Neuronal stem cell (in vitro differentiated cells): ENCODE data around the gene DNAAF2.

Experiments used
- DNase-seq: peaks from one replicate; pipeline ENCODE4 v3.0.0-alpha.2; 2013; ENCODE audit warnings: low spot score
- H2AFZ ChIP-seq: one replicate; pipeline ENCODE4 v1.6.1; 2013; ENCODE audit warnings: mild to moderate bottlenecking, low read length, inconsistent platforms
- H2AK5ac ChIP-seq: 2 replicates; pipeline ENCODE4 v1.6.1; 2013; ENCODE audit warnings: low read depth, mild to moderate bottlenecking, inconsistent platforms, low read length, moderate library complexity, mixed read lengths
- H2BK120ac ChIP-seq: 2 replicates; pipeline ENCODE4 v1.6.1; 2013; ENCODE audit warnings: low read depth, mild to moderate bottlenecking, inconsistent platforms, low read length, moderate library complexity, mixed read lengths
- H2BK12ac ChIP-seq: one replicate; pipeline ENCODE4 v1.6.1; 2013; ENCODE audit warnings: low read length, inconsistent platforms
- H2BK15ac ChIP-seq: 2 replicates; pipeline ENCODE4 v1.6.1; 2013; ENCODE audit warnings: mild to moderate bottlenecking, low read length, inconsistent platforms, mixed read lengths
- H2BK5ac ChIP-seq: one replicate; pipeline ENCODE4 v1.6.1; 2013; ENCODE audit warnings: inconsistent platforms, mild to moderate bottlenecking, low read length, moderate library complexity
- H3K14ac ChIP-seq: one replicate; pipeline ENCODE4 v1.6.1; 2013; ENCODE audit warnings: low read length, inconsistent platforms
- H3K18ac ChIP-seq: 2 replicates; pipeline ENCODE4 v1.6.1; 2013; ENCODE audit warnings: low read length, inconsistent platforms
- H3K23ac ChIP-seq: 2 replicates; pipeline ENCODE4 v1.6.1; 2013; ENCODE audit warnings: low read depth, mild to moderate bottlenecking, mixed read lengths, low read length, inconsistent platforms; ENCODE audit not compliant: poor library complexity
- H3K27ac ChIP-seq: replicated peaks from 3 replicates; pipeline ENCODE4 v1.5.1; 2013; ENCODE audit warnings: low read length, inconsistent platforms
- H3K27me3 ChIP-seq, 3 experiments: 2 replicates each; pipeline ENCODE4 v1.6.1; 2013; ENCODE audit warnings: low read length in 3 of 3, mild to moderate bottlenecking in 2 of 3, inconsistent platforms in 1 of 3, low read depth in 1 of 3, mixed read lengths in 1 of 3, moderate library complexity in 1 of 3; ENCODE audit not compliant: control insufficient read depth in 3 of 3, insufficient read depth in 3 of 3
- H3K36me3 ChIP-seq, 2 donors: replicated peaks in 1 of 2; 2 replicates each; pipeline ENCODE4 v1.6.1; 2013; ENCODE audit warnings: low read length in 2 of 2; ENCODE audit not compliant: control insufficient read depth in 2 of 2, insufficient read depth in 2 of 2
- H3K4ac ChIP-seq: 2 replicates; pipeline ENCODE4 v1.6.1; 2013; ENCODE audit warnings: inconsistent platforms, mild to moderate bottlenecking, low read length, moderate library complexity
- H3K4me1 ChIP-seq, 2 donors: 1 replicate in 1 of 2; 2 replicates in 1 of 2; pipeline ENCODE4 v1.6.1; 2013; ENCODE audit warnings: low read length in 2 of 2, low read depth in 1 of 2; ENCODE audit not compliant: control insufficient read depth in 2 of 2, insufficient read depth in 1 of 2
- H3K4me2 ChIP-seq: one replicate; pipeline ENCODE4 v1.6.1; 2013; ENCODE audit warnings: mild to moderate bottlenecking, low read length, inconsistent platforms; ENCODE audit not compliant: insufficient read depth, poor library complexity, severe bottlenecking
- H3K4me3 ChIP-seq, 2 donors: 2 replicates each; pipeline ENCODE4 v1.5.1; 2013; ENCODE audit warnings: low read length in 2 of 2, mild to moderate bottlenecking in 2 of 2, inconsistent platforms in 1 of 2, moderate library complexity in 1 of 2
- H3K79me1 ChIP-seq: one replicate; pipeline ENCODE4 v1.6.1; 2013; ENCODE audit warnings: low read depth, mild to moderate bottlenecking, inconsistent platforms, low read length, moderate library complexity
- H3K9ac ChIP-seq: one replicate; pipeline ENCODE4 v1.6.1; 2013; ENCODE audit warnings: mild to moderate bottlenecking, low read depth, low read length, inconsistent platforms; ENCODE audit not compliant: poor library complexity
- H3K9me3 ChIP-seq, 2 donors: replicated peaks in 1 of 2; 2 replicates each; pipeline versions ENCODE3 to v1.6.1; 2013; ENCODE audit warnings: low read length in 2 of 2, mild to moderate bottlenecking in 2 of 2, inconsistent platforms in 1 of 2, low read depth in 1 of 2, mixed read lengths in 1 of 2, moderate library complexity in 1 of 2; ENCODE audit not compliant: control insufficient read depth in 2 of 2, insufficient read depth in 1 of 2
- H4K8ac ChIP-seq: one replicate; pipeline ENCODE4 v1.6.1; 2013; ENCODE audit warnings: low read depth, mild to moderate bottlenecking, inconsistent platforms, low read length, moderate library complexity
- H4K91ac ChIP-seq: one replicate; pipeline ENCODE4 v1.6.1; 2013; ENCODE audit warnings: low read length, low read depth, mild to moderate bottlenecking, inconsistent platforms; ENCODE audit not compliant: poor library complexity
- WGBS, 2 donors: extraction: QIAGEN DNeasy Blood & Tissue Kit; methylation state at CpG; one replicate each; pipeline ENCODE4 v1.1.7; 2013; ENCODE audit warnings: missing lambda C conversion rate in 2 of 2, mixed read lengths in 1 of 2; ENCODE audit not compliant: insufficient read length in 2 of 2, insufficient replicate concordance in 1 of 2; ENCODE audit errors: extremely low coverage in 2 of 2; 5-methylcytosine and 5-hydroxymethylcytosine counted together

The DNAAF2 gene

DNA sequence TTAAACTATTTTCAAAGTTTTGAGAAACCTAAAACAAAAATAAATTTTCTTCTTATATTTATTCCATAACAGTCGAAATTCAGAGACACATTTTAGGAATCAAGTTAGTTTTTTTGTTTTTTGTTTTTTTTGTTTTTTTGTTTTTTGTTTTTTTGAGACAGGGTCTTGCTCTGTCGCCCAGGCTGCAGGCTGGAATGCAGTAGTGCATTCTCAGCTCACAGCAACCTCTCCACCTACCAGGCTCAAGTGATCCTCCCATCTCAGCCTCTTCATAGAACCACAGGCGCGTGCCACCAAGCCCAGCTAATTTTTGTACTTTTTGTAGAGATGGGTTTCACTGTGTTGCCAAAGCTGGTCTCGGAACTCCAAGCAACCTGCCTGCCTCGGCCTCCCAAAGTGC is 18.5 kb upstream of the DNAAF2 start:
- H3K23ac ChIP-seq, result no peak overlapping the region
- no peak for DNase-seq
- H3K4me2 ChIP-seq, result no peak overlapping the region
- H3K4me1 ChIP-seq, result no peaks in the 10 kb centered on the region
- no peak overlapping the region for H3K18ac ChIP-seq
- H3K79me1 ChIP-seq, result peaks cover 2% of the 10 kb centered on the region
- no peaks in the 10 kb centered on the region for H3K9me3 ChIP-seq
- no peak overlapping the region for H2BK15ac ChIP-seq
- H2AK5ac ChIP-seq, result no peak overlapping the region
- H2BK5ac ChIP-seq, result no peak overlapping the region
- no peak overlapping the region for H3K4me3 ChIP-seq
- H2AFZ ChIP-seq, result no peak overlapping the region
- no peaks in the 10 kb centered on the region for H3K27me3 ChIP-seq
- H3K14ac ChIP-seq, result no peak overlapping the region
- no CpG with 5 or more reads among the region's 6 CpGs for WGBS, 2 donors
- no peak overlapping the region for H4K8ac ChIP-seq
- no peak overlapping the region for H2BK12ac ChIP-seq
- H3K4ac ChIP-seq, result no peak overlapping the region
- H3K36me3 ChIP-seq, result peaks cover 6 to 84% of the 10 kb centered on the region in 2 donors
- H2BK120ac ChIP-seq, result no peak overlapping the region
- no peak overlapping the region for H3K9ac ChIP-seq
- H3K27ac ChIP-seq, result no peak overlapping the region
- no peak overlapping the region for H4K91ac ChIP-seq

DNA sequence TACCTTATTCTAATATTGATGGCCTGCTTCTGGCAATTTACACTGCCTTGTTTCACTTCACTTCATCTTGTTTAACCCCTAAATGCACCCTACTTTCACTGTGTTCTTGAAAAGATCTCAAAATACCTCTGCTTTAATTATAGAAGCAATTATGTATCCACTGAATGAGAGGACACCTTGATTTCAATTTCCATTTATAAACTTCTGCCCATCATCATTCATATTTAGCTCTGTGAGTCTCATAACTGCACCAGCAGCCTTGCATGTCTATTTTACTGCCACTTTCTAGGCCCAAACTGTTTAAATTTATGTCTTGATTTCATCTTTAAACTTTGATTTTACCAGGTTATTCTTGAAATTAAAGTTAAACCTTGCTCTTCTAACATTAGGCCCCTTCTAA is 7.1 kb upstream of the DNAAF2 start:
- Histone ChIP-seq H3K4me3 (no peak overlapping the region), H4K8ac (no peak overlapping the region), H2AFZ (no peak overlapping the region), H2AK5ac (no peak overlapping the region), H3K27me3 (no peaks in the 10 kb centered on the region), H3K14ac (no peak overlapping the region), H3K4ac (no peak overlapping the region), H3K9me3 (peaks cover 0 to 2% of the 10 kb centered on the region in 2 donors), H3K4me2 (no peak overlapping the region), H3K27ac (no peak overlapping the region), H3K4me1 (no peaks in the 10 kb centered on the region), H3K23ac (no peak overlapping the region), H4K91ac (no peak overlapping the region), H3K18ac (no peak overlapping the region), H3K36me3 (peaks cover 11 to 88% of the 10 kb centered on the region in 2 donors), H3K9ac (no peak overlapping the region), H2BK120ac (no peak overlapping the region), H2BK15ac (no peak overlapping the region), H2BK12ac (no peak overlapping the region), H3K79me1 (no peaks in the 10 kb centered on the region), H2BK5ac (no peak overlapping the region)
- no peak for DNase-seq

DNA sequence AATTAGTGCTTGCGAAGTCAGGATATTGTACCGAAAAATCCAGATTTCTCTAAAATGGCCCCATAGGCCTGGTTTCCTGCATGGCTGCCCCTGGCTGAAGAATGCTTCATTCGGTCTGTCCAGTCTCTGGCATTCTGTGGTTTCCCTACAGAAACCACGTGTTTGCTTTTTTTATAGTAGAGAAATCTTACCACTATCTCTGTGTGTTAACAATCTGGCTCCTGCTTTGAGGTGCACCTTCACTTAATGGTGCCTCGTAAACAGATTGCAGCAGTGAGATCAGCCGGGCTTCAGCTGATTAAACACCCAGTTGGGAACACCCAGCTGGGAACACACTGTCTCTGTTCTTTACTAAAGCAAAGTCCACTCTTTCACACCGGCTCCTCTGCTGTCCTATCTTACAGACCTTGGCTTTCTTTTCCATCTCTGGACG is 6.7 kb upstream of the DNAAF2 start:
- no peak overlapping the region for H3K4me2 ChIP-seq
- no CpG with 5 or more reads among the region's 8 CpGs for WGBS, 2 donors
- H3K9ac ChIP-seq, result no peak overlapping the region
- no peaks in the 10 kb centered on the region for H3K4me1 ChIP-seq
- H3K27ac ChIP-seq, result no peak overlapping the region
- no peak overlapping the region for H3K14ac ChIP-seq
- H4K91ac ChIP-seq, result no peak overlapping the region
- no peak overlapping the region for H2AFZ ChIP-seq
- H3K36me3 ChIP-seq, result peaks cover 12 to 88% of the 10 kb centered on the region in 2 donors
- no peak overlapping the region for H3K23ac ChIP-seq
- H3K27me3 ChIP-seq, result no peaks in the 10 kb centered on the region
- no peak overlapping the region for H2AK5ac ChIP-seq
- no peak overlapping the region for H2BK120ac ChIP-seq
- no peak overlapping the region for H3K4me3 ChIP-seq
- DNase-seq, result no peak
- H3K79me1 ChIP-seq, result no peaks in the 10 kb centered on the region
- no peak overlapping the region for H2BK5ac ChIP-seq
- peaks cover 0 to 2% of the 10 kb centered on the region in 2 donors for H3K9me3 ChIP-seq
- no peak overlapping the region for H3K4ac ChIP-seq
- no peak overlapping the region for H2BK12ac ChIP-seq
- H3K18ac ChIP-seq, result no peak overlapping the region
- no peak overlapping the region for H4K8ac ChIP-seq
- no peak overlapping the region for H2BK15ac ChIP-seq

DNA sequence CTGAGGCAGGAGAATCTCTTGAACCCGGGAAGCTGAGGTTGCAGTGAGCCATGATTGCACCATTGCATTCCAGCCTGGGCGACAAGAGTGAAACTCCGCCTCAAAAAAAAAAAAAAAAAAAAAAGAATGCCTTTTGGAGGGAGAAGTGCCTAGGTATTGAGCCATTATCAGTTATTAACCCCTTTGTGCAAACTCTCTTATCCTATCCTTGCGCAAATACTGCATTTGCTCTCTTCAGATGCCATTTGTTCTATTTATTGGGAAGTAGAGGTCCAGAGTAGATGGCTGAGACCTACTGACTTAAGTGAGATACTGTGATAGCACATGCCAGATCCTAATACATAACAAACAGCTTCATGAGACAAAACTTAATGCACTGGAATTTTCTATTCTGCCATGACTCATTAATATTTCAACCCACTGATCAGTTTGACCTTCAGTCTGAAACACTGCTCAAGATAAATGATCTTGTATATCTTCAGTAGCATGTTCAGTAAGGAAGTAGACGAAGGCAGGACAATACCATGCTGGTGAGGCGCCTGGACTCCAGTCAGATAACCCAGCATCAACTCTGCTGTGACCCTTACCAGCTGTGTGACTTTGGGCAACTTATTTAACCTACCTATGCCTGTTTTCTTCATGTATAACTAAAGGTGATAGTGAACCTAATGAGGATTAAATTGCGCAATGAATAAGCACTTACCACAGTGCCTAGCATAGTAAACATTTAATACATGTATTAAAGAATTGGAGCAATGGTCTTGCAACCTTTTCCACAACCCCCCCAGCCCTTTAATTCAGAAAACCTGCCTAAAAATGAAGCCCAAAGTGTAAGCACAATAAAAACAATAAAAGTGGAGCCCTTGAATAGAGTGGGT is 5.7 kb upstream of the DNAAF2 start:
- H3K27me3 ChIP-seq, result no peaks in the 10 kb centered on the region
- H2AFZ ChIP-seq, result no peak overlapping the region
- H3K9me3 ChIP-seq, result peaks cover 0 to 2% of the 10 kb centered on the region in 2 donors
- H3K4me1 ChIP-seq, result no peaks in the 10 kb centered on the region
- H3K27ac ChIP-seq, result no peak overlapping the region
- no peaks in the 10 kb centered on the region for H3K79me1 ChIP-seq
- H3K9ac ChIP-seq, result no peak overlapping the region
- no peak overlapping the region for H3K14ac ChIP-seq
- no peak overlapping the region for H4K8ac ChIP-seq
- no peak overlapping the region for H3K4me2 ChIP-seq
- H2BK12ac ChIP-seq, result no peak overlapping the region
- H3K18ac ChIP-seq, result no peak overlapping the region
- H3K4ac ChIP-seq, result no peak overlapping the region
- H4K91ac ChIP-seq, result no peak overlapping the region
- H2AK5ac ChIP-seq, result no peak overlapping the region
- no CpG with 5 or more reads among the region's 7 CpGs for WGBS, 2 donors
- H2BK120ac ChIP-seq, result no peak overlapping the region
- no peak overlapping the region for H3K23ac ChIP-seq
- H3K36me3 ChIP-seq, result peaks cover 11 to 87% of the 10 kb centered on the region in 2 donors
- no peak overlapping the region for H2BK5ac ChIP-seq
- no peak overlapping the region for H3K4me3 ChIP-seq
- DNase-seq, result no peak
- H2BK15ac ChIP-seq, result no peak overlapping the region
